SK-N-SH (cell line): ENCODE data around the gene WRNIP1. TPM values are rescaled to one million over a fixed set of nuclear protein-coding genes. Genes with fewer than 3 reads are reported as not detected.

Experiments used
- CTCF ChIA-PET: fragments of 300-600, 350-600 bp; formaldehyde crosslinking; extraction: SDS; loops from one replicate; lab custom pipeline; 2021; lab: Yijun Ruan, JAX
- POLR2A ChIA-PET: fragments of 350-600 bp; sonication (Branson Sonifier 250); formaldehyde crosslinking; extraction: SDS; loops from one replicate; lab custom pipeline; 2020; ENCODE audit warnings: antibody characterized with exemption, inconsistent platforms; lab: Yijun Ruan, JAX
- DNase-seq: peaks from one replicate; pipeline ENCODE4 v3.0.0; 2012
- H2AFZ ChIP-seq: fragments of 200-600 bp; sonication (generic); 2 replicates; pipeline ENCODE4 v1.8.1; 2016; ENCODE audit warnings: antibody characterized with exemption, mild to moderate bottlenecking, low read depth
- H3F3A ChIP-seq: fragments of 200-600 bp; sonication (generic); replicated peaks from 2 replicates; pipeline ENCODE3; 2016; ENCODE audit warnings: antibody characterized with exemption, mild to moderate bottlenecking; ENCODE audit not compliant: insufficient read depth
- H3K27ac ChIP-seq, 2 experiments: fragments of 200-500 bp in 1 of 2; fragments of 200-600 bp in 1 of 2; sonication (Bioruptor generic) in 1 of 2; sonication (generic), shearing (Covaris generic) in 1 of 2; 2 replicates each; pipeline versions ENCODE4 v1.5.1 to v1.6.1; 2014 to 2016; ENCODE audit warnings: low read depth in 2 of 2, inconsistent platforms in 1 of 2, low read length in 1 of 2, mild to moderate bottlenecking in 1 of 2, mixed read lengths in 1 of 2
- H3K27me3 ChIP-seq: fragments of 200-600 bp; sonication (generic), shearing (Covaris generic); 2 replicates; pipeline ENCODE4 v1.6.1; 2016; ENCODE audit warnings: mixed run types; ENCODE audit not compliant: insufficient read depth
- H3K36me3 ChIP-seq, 2 experiments: fragments of 200-500 bp in 1 of 2; fragments of 200-600 bp in 1 of 2; sonication (Bioruptor generic) in 1 of 2; sonication (generic) in 1 of 2; replicated peaks in 1 of 2; 2 replicates each; pipeline versions ENCODE3 to v1.5.1; 2014 to 2016; ENCODE audit warnings: low read length in 1 of 2, mild to moderate bottlenecking in 1 of 2; ENCODE audit not compliant: insufficient read depth in 2 of 2, control insufficient read depth in 1 of 2
- H3K4me1 ChIP-seq, 2 experiments: fragments of 200-500 bp in 1 of 2; fragments of 200-600 bp in 1 of 2; sonication (Bioruptor generic) in 1 of 2; sonication (generic), shearing (Covaris generic) in 1 of 2; 2 replicates each; pipeline versions ENCODE4 v1.5.1 to v1.6.1; 2014 to 2016; ENCODE audit warnings: low read depth in 1 of 2, low read length in 1 of 2, mixed run types in 1 of 2; ENCODE audit not compliant: insufficient read depth in 2 of 2, control insufficient read depth in 1 of 2
- H3K4me2 ChIP-seq: fragments of 200-600 bp; sonication (generic), shearing (Covaris generic); 2 replicates; pipeline ENCODE4 v1.6.1; 2017; ENCODE audit warnings: mixed run types
- H3K4me3 ChIP-seq, 2 experiments: fragments of 200-500 bp in 1 of 2; fragments of 200-600 bp in 1 of 2; sonication (Bioruptor generic) in 1 of 2; sonication (generic), shearing (Covaris generic) in 1 of 2; 2 replicates each; pipeline versions ENCODE4 v1.5.1 to v1.8.1; 2014 to 2016; ENCODE audit warnings: low read depth in 2 of 2, inconsistent platforms in 1 of 2, low read length in 1 of 2, mild to moderate bottlenecking in 1 of 2, mixed read lengths in 1 of 2, moderate library complexity in 1 of 2
- H3K79me2 ChIP-seq: fragments of 200-600 bp; sonication (generic); 2 replicates; pipeline ENCODE4 v1.8.1; 2017; ENCODE audit warnings: mild to moderate bottlenecking; ENCODE audit not compliant: insufficient read depth
- H3K9ac ChIP-seq: fragments of 200-600 bp; sonication (generic); 2 replicates; pipeline ENCODE4 v1.6.1; 2017; ENCODE audit warnings: mixed run types
- H3K9me2 ChIP-seq: fragments of 200-600 bp; sonication (generic); 2 replicates; pipeline ENCODE4 v1.6.1; 2017; ENCODE audit warnings: mixed run types
- H3K9me3 ChIP-seq: fragments of 200-600 bp; sonication (generic); 2 replicates; pipeline ENCODE4 v1.6.1; 2017; ENCODE audit warnings: mixed run types, mild to moderate bottlenecking, moderate library complexity
- H4K20me1 ChIP-seq: fragments of 200-600 bp; sonication (generic); 2 replicates; pipeline ENCODE4 v1.6.1; 2017; ENCODE audit warnings: mild to moderate bottlenecking, mixed run types; ENCODE audit not compliant: insufficient read depth
- ELF1 ChIP-seq: IDR thresholded peaks from 2 replicates; pipeline ENCODE4 v1.4.0; 2012
- EZH2phosphoT487 ChIP-seq: fragments of 200-600 bp; sonication (generic); IDR thresholded peaks from 2 replicates; pipeline ENCODE4 v1.6.1; 2017; ENCODE audit warnings: low read depth, mixed run types, mild to moderate bottlenecking, antibody characterized with exemption, moderate library complexity, borderline replicate concordance
- MXI1 ChIP-seq: IDR thresholded peaks from 2 replicates; pipeline ENCODE4 v1.6.1; 2012; ENCODE audit warnings: mild to moderate bottlenecking, low read depth, low read length, improper control_type of control experiment
- RAD21 ChIP-seq: IDR thresholded peaks from 2 replicates; pipeline ENCODE4 v1.6.1; 2012; ENCODE audit warnings: mild to moderate bottlenecking, low read length
- SMC3 ChIP-seq: IDR thresholded peaks from 2 replicates; pipeline ENCODE4 v1.6.1; 2012; ENCODE audit warnings: low read depth, low read length, improper control_type of control experiment
- TCF12 ChIP-seq: IDR thresholded peaks from 2 replicates; pipeline ENCODE4 v1.4.0; 2012
- WGBS: methylation state at CpG from one replicate; pipeline ENCODE4 v1.1.6; 2017; ENCODE audit warnings: low lambda C conversion rate; 5-methylcytosine and 5-hydroxymethylcytosine counted together
- polyA plus RNA-seq, 3 experiments: library from polyadenylated mRNA; depleted of rRNA; stranded (reverse); fragments of >200 nt; gene quantifications; 2 replicates each; pipeline ENCODE4 v1.2.3, GENCODE V29; 2012
- TF ChIP-seq, protein P1 (sequence below): IDR thresholded peaks from 2 replicates; pipeline ENCODE4 v1.4.0; 2012; ENCODE audit warnings: low read depth, borderline replicate concordance
- TF ChIP-seq, protein P2 (sequence below): IDR thresholded peaks from 2 replicates; pipeline ENCODE4 v1.4.0; 2012; ENCODE audit warnings: low read depth, borderline replicate concordance

Gene WRNIP1
- polyA plus RNA-seq, 1 of the 3 experiments (the other 2 are of a cell fraction) = 47.5 TPM

DNA sequence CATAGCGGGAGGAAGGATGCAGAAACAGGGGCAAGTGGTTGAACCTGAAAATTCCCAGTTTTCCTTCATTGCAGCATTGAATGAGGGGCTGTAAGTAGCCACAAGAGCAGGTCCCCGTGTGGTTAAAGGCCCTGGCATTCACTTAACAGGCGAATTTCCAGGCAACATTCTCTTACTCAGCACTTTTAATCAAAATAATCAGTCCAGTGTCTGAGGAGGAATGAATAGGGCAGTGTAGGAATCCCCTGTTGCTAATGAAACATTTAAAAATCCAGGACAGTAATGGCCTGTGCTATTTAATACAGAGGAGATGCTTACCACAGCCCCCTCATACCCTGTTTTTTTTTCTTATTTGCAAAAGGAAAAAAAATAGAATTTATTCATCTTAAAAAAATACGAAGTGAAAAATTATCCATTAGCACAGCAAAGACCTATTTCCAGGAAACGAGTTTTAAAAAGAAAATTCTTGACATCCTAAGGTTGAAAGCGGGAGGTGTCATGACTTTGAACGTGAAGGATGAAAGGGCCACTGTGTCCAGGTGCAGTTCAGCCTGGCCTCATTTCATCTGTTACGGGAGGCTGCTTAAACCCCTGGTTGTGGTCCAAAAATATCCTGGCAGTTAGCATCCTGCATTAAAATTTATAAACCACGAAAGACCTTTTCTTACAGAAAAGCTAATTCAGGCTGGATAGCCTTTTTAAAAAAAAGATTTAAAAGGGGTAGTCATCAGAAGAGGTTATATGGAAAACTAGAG, 34.7 kb upstream of the WRNIP1 start:
- Histone ChIP-seq H3K79me2 (no peaks in the 10 kb centered on the region), H3K9ac (no peak overlapping the region), H2AFZ (no peak overlapping the region), H4K20me1 (no peaks in the 10 kb centered on the region), H3K27ac (no peak overlapping the region), H3K9me2 (no peaks in the 10 kb centered on the region), H3K27me3 (no peaks in the 10 kb centered on the region), H3F3A (no peaks in the 10 kb centered on the region), H3K4me2 (no peak overlapping the region), H3K36me3 (no peaks in the 10 kb centered on the region), H3K4me3 (no peak overlapping the region), H3K9me3 (no peaks in the 10 kb centered on the region), H3K4me1 (peaks cover 0 to 4% of the 10 kb centered on the region in 2 experiments; a peak in 1 of 4 replicates)
- ChIA-PET POLR2A (no interaction called here), CTCF (no interaction called here)
- DNase-seq = no peak
- WGBS = 79% methylated on average over 9 of the region's 9 CpGs
- TF ChIP-seq ELF1 = no peak
- no peak for TF ChIP-seq EZH2phosphoT487
- TF ChIP-seq, protein P1, sequence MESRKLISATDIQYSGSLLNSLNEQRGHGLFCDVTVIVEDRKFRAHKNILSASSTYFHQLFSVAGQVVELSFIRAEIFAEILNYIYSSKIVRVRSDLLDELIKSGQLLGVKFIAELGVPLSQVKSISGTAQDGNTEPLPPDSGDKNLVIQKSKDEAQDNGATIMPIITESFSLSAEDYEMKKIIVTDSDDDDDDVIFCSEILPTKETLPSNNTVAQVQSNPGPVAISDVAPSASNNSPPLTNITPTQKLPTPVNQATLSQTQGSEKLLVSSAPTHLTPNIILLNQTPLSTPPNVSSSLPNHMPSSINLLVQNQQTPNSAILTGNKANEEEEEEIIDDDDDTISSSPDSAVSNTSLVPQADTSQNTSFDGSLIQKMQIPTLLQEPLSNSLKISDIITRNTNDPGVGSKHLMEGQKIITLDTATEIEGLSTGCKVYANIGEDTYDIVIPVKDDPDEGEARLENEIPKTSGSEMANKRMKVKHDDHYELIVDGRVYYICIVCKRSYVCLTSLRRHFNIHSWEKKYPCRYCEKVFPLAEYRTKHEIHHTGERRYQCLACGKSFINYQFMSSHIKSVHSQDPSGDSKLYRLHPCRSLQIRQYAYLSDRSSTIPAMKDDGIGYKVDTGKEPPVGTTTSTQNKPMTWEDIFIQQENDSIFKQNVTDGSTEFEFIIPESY = no peak
- TF ChIP-seq MXI1 = no peak
- TF ChIP-seq SMC3 = no peak

DNA sequence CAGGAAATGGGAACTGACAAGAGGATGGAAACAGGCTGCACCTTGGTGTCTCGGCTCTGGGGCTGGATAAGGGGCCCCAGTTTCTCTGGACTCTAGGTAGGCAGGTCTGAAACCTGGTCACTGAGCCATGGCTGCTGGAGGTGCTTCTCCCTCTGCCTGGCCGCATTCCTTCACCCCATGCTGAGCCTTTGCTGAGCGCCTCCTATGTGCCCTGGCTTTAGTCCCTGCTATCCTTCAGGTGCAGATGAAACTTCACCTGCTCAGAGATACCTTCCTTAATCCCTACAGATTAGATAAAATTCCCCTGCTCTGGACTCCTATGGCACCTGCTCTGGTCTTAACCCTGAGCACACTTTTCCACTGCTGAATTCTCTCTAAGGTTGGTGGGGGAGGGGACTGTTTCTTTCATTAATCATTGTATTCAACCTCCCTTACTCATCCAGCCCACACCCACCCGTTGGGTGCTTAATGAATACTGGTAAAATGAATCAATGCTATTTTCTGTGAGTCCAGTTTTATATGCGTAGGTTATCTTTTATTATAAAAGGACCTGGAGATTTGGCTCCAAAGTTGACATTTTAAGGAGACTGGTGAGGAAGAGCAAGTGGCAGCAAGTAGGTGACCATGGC, 33.8 kb upstream of the WRNIP1 start:
- no peaks in the 10 kb centered on the region for H3K36me3 ChIP-seq

More for the DNA sequence above, 33.8 kb upstream of the WRNIP1 start:
- no peaks in the 10 kb centered on the region for H3F3A ChIP-seq
- H3K4me2 ChIP-seq = no peak overlapping the region
- no peaks in the 10 kb centered on the region for H3K4me1 ChIP-seq
- H3K9ac ChIP-seq = no peak overlapping the region
- H3K4me3 ChIP-seq = no peak overlapping the region; a peak in 1 of 4 replicates
- no peaks in the 10 kb centered on the region for H4K20me1 ChIP-seq
- H2AFZ ChIP-seq = no peak overlapping the region
- no peaks in the 10 kb centered on the region for H3K9me2 ChIP-seq
- no peak for DNase-seq
- no peaks in the 10 kb centered on the region for H3K27me3 ChIP-seq
- no peak overlapping the region for H3K27ac ChIP-seq
- ChIA-PET POLR2A (no interaction called here), CTCF (interaction anchor here (0.9 to 11.1 kb wide), 4 partner anchors 18 to 110 kb away, joined by 3 to 176 read pairs (median 4); partner anchors contain the start of genes MYLK4, SERPINB1 and WRNIP1)
- no peaks in the 10 kb centered on the region for H3K79me2 ChIP-seq
- no peak for TF ChIP-seq RAD21
- TF ChIP-seq MXI1 = no peak
- TF ChIP-seq TCF12 = no peak
- TF ChIP-seq, protein P2, sequence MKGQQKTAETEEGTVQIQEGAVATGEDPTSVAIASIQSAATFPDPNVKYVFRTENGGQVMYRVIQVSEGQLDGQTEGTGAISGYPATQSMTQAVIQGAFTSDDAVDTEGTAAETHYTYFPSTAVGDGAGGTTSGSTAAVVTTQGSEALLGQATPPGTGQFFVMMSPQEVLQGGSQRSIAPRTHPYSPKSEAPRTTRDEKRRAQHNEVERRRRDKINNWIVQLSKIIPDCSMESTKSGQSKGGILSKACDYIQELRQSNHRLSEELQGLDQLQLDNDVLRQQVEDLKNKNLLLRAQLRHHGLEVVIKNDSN = no peak
- 62% methylated on average over 3 of the region's 5 CpGs for WGBS
- no peaks in the 10 kb centered on the region for H3K9me3 ChIP-seq
